Mucosa of descending colon (tissue), 3 donors: ENCODE data around the gene CA6. TPM values are rescaled to one million over a fixed set of nuclear protein-coding genes. Genes with fewer than 3 reads are reported as not detected.

Source experiments
- ATAC-seq: fragments of 200-7000 bp; cut with Tn5 transposase; one replicate; pipeline ENCODE4 v1.9.1; 2020; ENCODE audit warnings: mild to moderate bottlenecking, moderate library complexity
- DNase-seq, 3 donors: peaks; one replicate each; pipeline ENCODE4 v3.0.0-alpha.2; 2020
- H3K36me3 ChIP-seq: fragments of 200-600 bp; one replicate; pipeline ENCODE4 v1.8.0; 2021; ENCODE audit warnings: low read depth, mild to moderate bottlenecking
- H3K4me1 ChIP-seq: fragments of 200-600 bp; one replicate; pipeline ENCODE4 v1.8.0; 2021; ENCODE audit warnings: low read depth, mild to moderate bottlenecking
- H3K4me3 ChIP-seq: fragments of 200-600 bp; one replicate; pipeline ENCODE4 v1.8.0; 2021; ENCODE audit warnings: mild to moderate bottlenecking
- H3K9me3 ChIP-seq: fragments of 200-600 bp; one replicate; pipeline ENCODE4 v1.8.0; 2021; ENCODE audit warnings: mild to moderate bottlenecking
- CTCF ChIP-seq: fragments of 200-600 bp; IDR thresholded peaks from one replicate; pipeline ENCODE4 v1.8.0; 2022; ENCODE audit warnings: antibody characterized with exemption, mild to moderate bottlenecking
- intact Hi-C, 2 donors: fragments of 100-400 bp; cut with DNase I in 1 of 2; cut with micrococcal nuclease in 1 of 2; formaldehyde crosslinking; loops; one replicate each; pipeline versions ENCODE4 v1.11.0 to v1.11.1; 2022; cut with DNase I, micrococcal nuclease
- total RNA-seq, 3 donors: library from RNA; stranded (reverse); fragmentation: NEBNext Ultra II Directional in 2 of 3; extraction: Animal tissue kit (Norgen Biotek cat#: 25700) in 2 of 3; gene quantifications; one replicate each; pipeline versions ENCODE4 v1.2.1 to v1.2.4, GENCODE V29; 2021 to 2023
- donor health status: DM: no; HTN: no; CAD: no; lungs with moderate emphysema.
- donor health status: DM: no; HTN: no; CAD: no.
- donor health status: DM: no; HTN: yes; CAD: no.

The CA6 gene
- total RNA-seq, 3 donors from 2014 or later: not detected

- DNase-seq (no peak), ATAC-seq (no peak)
- Histone ChIP-seq H3K4me3 (no peak overlapping the region), H3K36me3 (no peaks in the 10 kb centered on the region), H3K4me1 (peaks cover 3% of the 10 kb centered on the region), H3K9me3 (no peaks in the 10 kb centered on the region)
- intact Hi-C loops: loop anchor here (5.0 to 10.0 kb wide), 2 partner anchors 59 to 62 kb away; no protein-coding TSS in a partner anchor
- TF ChIP-seq CTCF: no peak
Observed at GRCh38 chr1:8984203-8984602, 38.5 kb downstream of the CA6 start.

- no peak for DNase-seq
- Histone ChIP-seq H3K4me3 (no peak overlapping the region), H3K36me3 (no peaks in the 10 kb centered on the region), H3K4me1 (peaks cover 3% of the 10 kb centered on the region), H3K9me3 (no peaks in the 10 kb centered on the region)
- ATAC-seq: no peak
- no peak for TF ChIP-seq CTCF
- intact Hi-C loops: loop anchor here (5.0 to 10.0 kb wide), 2 partner anchors 60 to 63 kb away; no protein-coding TSS in a partner anchor
Observed at GRCh38 chr1:8984990-8985389, 39.3 kb downstream of the CA6 start.

- intact Hi-C loops: loop anchor here in 1 of 2 donors (10.0 kb wide), 1 partner anchor 61 kb away; no protein-coding TSS in a partner anchor
- ATAC-seq: peak; percentile 94
- TF ChIP-seq CTCF: no peak
- H3K36me3 ChIP-seq: no peaks in the 10 kb centered on the region
- no peaks in the 10 kb centered on the region for H3K9me3 ChIP-seq
- H3K4me1 ChIP-seq: peaks cover 3% of the 10 kb centered on the region
- H3K4me3 ChIP-seq: no peak overlapping the region
- peak; percentile 78 to 80 (median 79) for DNase-seq
Observed at GRCh38 chr1:8985915-8986813, 40.5 kb downstream of the CA6 start.

- H3K36me3 ChIP-seq: no peaks in the 10 kb centered on the region
- no peak for TF ChIP-seq CTCF
- ATAC-seq (peak; percentile 13), DNase-seq (no peak)
- no peaks in the 10 kb centered on the region for H3K9me3 ChIP-seq
- H3K4me1 ChIP-seq: peaks cover 3% of the 10 kb centered on the region
- no peak overlapping the region for H3K4me3 ChIP-seq
- intact Hi-C loops: loop anchor here in 1 of 2 donors (10.0 kb wide), 1 partner anchor 62 kb away; no protein-coding TSS in a partner anchor
Observed at GRCh38 chr1:8986814-8987190, 41.1 kb downstream of the CA6 start.

GRCh38 chr1:8987881-8988617, 42.4 kb downstream of the CA6 start:
- intact Hi-C loops: loop anchor here in 1 of 2 donors (10.0 kb wide), 1 partner anchor 63 kb away; no protein-coding TSS in a partner anchor
- H3K4me3 ChIP-seq: no peak overlapping the region
- DNase-seq (peak in 2 of 3 donors; percentile 69 to 72), ATAC-seq (peak; percentile 66)
- no peaks in the 10 kb centered on the region for H3K9me3 ChIP-seq
- H3K4me1 ChIP-seq: peaks cover 3% of the 10 kb centered on the region
- H3K36me3 ChIP-seq: no peaks in the 10 kb centered on the region
- TF ChIP-seq CTCF: peak; percentile 83
